Endothelial cell of umbilical vein (primary cell): ENCODE results near the gene HELZ2. TPM values are rescaled to one million over a fixed set of nuclear protein-coding genes. Genes with fewer than 3 reads are reported as not detected.

Experiments
- BruUV-seq: library from RNA; stranded (reverse); fragments of 400-500 nt; replicated peaks from 2 replicates; lab custom pipeline; 2021; lab: Mats Ljungman, UMichigan
- CTCF ChIA-PET: fragments of 300-600, 350-600 bp; sonication (Branson Sonifier 250); formaldehyde crosslinking; loops from one replicate; lab custom pipeline; 2021; ENCODE audit warnings: antibody characterized with exemption, inconsistent platforms; lab: Charles Lee
- POLR2A ChIA-PET: fragments of 300-600, 350-600 bp; sonication (Branson Sonifier 250); formaldehyde crosslinking; loops from one replicate; lab custom pipeline; 2021; ENCODE audit warnings: antibody characterized with exemption, inconsistent platforms; lab: Charles Lee
- DNase-seq: peaks from one replicate; pipeline ENCODE4 v3.0.0-alpha.2; 2011; ENCODE audit warnings: low read depth, low spot score
- FAIRE-seq: peaks from 2 replicates; lab custom pipeline; 2011; peaks lifted over from hg19 to GRCh38; lab: Jason Lieb, UNC
- H2AFZ ChIP-seq: 2 replicates; pipeline ENCODE4 v1.6.0; 2012; ENCODE audit warnings: low read depth, low read length, control low read depth, inconsistent platforms
- H3K27ac ChIP-seq: 2 replicates; pipeline ENCODE4 v1.5.1; 2011; ENCODE audit warnings: low read depth, mild to moderate bottlenecking, control low read depth, low read length, moderate library complexity; ENCODE audit not compliant: insufficient read depth
- H3K27me3 ChIP-seq, 2 experiments: 2 replicates each; pipeline versions ENCODE4 v1.6.0 to v1.6.1; 2011; ENCODE audit warnings: low read length in 2 of 2, mixed read lengths in 1 of 2; ENCODE audit not compliant: control insufficient read depth in 2 of 2, insufficient read depth in 2 of 2
- H3K36me3 ChIP-seq, 2 experiments: 2 replicates in 1 of 2; 3 replicates in 1 of 2; pipeline ENCODE4 v1.5.1; 2011; ENCODE audit warnings: low read length in 2 of 2, mild to moderate bottlenecking in 1 of 2, moderate library complexity in 1 of 2; ENCODE audit not compliant: control insufficient read depth in 2 of 2, insufficient read depth in 2 of 2; ENCODE audit errors: extremely low read depth in 1 of 2
- H3K4me1 ChIP-seq: 3 replicates; pipeline ENCODE4 v1.5.1; 2011; ENCODE audit warnings: mild to moderate bottlenecking, low read length; ENCODE audit not compliant: control insufficient read depth, insufficient read depth; ENCODE audit errors: extremely low read depth
- H3K4me2 ChIP-seq: 2 replicates; pipeline ENCODE4 v1.6.1; 2011; ENCODE audit warnings: low read length, control low read depth, mixed read lengths; ENCODE audit not compliant: insufficient read depth
- H3K4me3 ChIP-seq, 3 experiments: fragments of 200-600 bp in 1 of 3; sonication (generic), shearing (Covaris generic) in 1 of 3; replicated peaks in 1 of 3; 2 replicates each; pipeline ENCODE4 v1.5.1; 2011 to 2016; ENCODE audit warnings: control low read depth in 3 of 3, low read length in 3 of 3, mild to moderate bottlenecking in 2 of 3, inconsistent platforms in 1 of 3, low read depth in 1 of 3, moderate library complexity in 1 of 3; ENCODE audit not compliant: insufficient read depth in 1 of 3
- H3K79me2 ChIP-seq: 2 replicates; pipeline ENCODE4 v1.6.0; 2012; ENCODE audit warnings: low read length, inconsistent platforms; ENCODE audit not compliant: control insufficient read depth, insufficient read depth
- H3K9ac ChIP-seq: replicated peaks from 2 replicates; pipeline ENCODE3; 2011; ENCODE audit warnings: low read length, control low read depth; ENCODE audit not compliant: insufficient read depth; ENCODE audit errors: extremely low read depth
- H3K9me1 ChIP-seq: replicated peaks from 3 replicates; pipeline ENCODE4 v1.6.0; 2011; ENCODE audit warnings: mild to moderate bottlenecking, low read length; ENCODE audit not compliant: control insufficient read depth, insufficient read depth; ENCODE audit errors: extremely low read depth
- H3K9me3 ChIP-seq: replicated peaks from 2 replicates; pipeline ENCODE4 v1.5.1; 2012; ENCODE audit warnings: low read length, inconsistent platforms; ENCODE audit not compliant: control insufficient read depth, insufficient read depth
- H4K20me1 ChIP-seq: replicated peaks from 2 replicates; pipeline ENCODE3; 2011; ENCODE audit warnings: mild to moderate bottlenecking, low read length; ENCODE audit not compliant: control insufficient read depth, insufficient read depth; ENCODE audit errors: extremely low read depth
- EZH2 ChIP-seq: IDR thresholded peaks from 2 replicates; pipeline ENCODE4 v1.6.1; 2012; ENCODE audit warnings: borderline replicate concordance, low read depth, mild to moderate bottlenecking, moderate library complexity, low read length, inconsistent platforms; ENCODE audit not compliant: severe bottlenecking
- FOS ChIP-seq: IDR thresholded peaks from 2 replicates; pipeline ENCODE4 v1.6.1; 2011; ENCODE audit warnings: mild to moderate bottlenecking, low read length, moderate library complexity, borderline replicate concordance; ENCODE audit not compliant: insufficient read depth
- GATA2 ChIP-seq: IDR thresholded peaks from 2 replicates; pipeline ENCODE4 v1.7.0; 2011; ENCODE audit warnings: low read depth, mild to moderate bottlenecking, moderate library complexity, mixed read lengths, low read length; ENCODE audit not compliant: insufficient read length, insufficient read depth
- JUN ChIP-seq: IDR thresholded peaks from 2 replicates; pipeline ENCODE4 v1.6.1; 2011; ENCODE audit warnings: borderline replicate concordance, low read depth; ENCODE audit not compliant: insufficient read length, insufficient read depth
- MAX ChIP-seq: IDR thresholded peaks from 2 replicates; pipeline ENCODE4 v1.6.1; 2011; ENCODE audit not compliant: insufficient read depth, insufficient read length
- MYC ChIP-seq: IDR thresholded peaks from one replicate; pipeline ENCODE4 v1.6.1; 2011; ENCODE audit warnings: mild to moderate bottlenecking, low read depth, low read length
- POLR2A ChIP-seq: IDR thresholded peaks from 2 replicates; pipeline ENCODE4 v1.6.1; 2012; ENCODE audit warnings: low read depth, mild to moderate bottlenecking, control low read depth, low read length
- POLR2AphosphoS5 ChIP-seq: IDR thresholded peaks from 2 replicates; pipeline ENCODE4 v1.6.1; 2012; ENCODE audit warnings: low read depth, mild to moderate bottlenecking, control low read depth, low read length, moderate library complexity; ENCODE audit not compliant: insufficient read depth
- dilution Hi-C: fragments of 300-500 bp; cut with MboI; formaldehyde crosslinking; loops from one replicate; pipeline ENCODE4 v1.15.0; 2019; ENCODE audit warnings: low sequenced_read_pairs; ENCODE audit not compliant: extremely low pct_ligation_motif_present
- intact Hi-C: fragments of 100-400 bp; cut with micrococcal nuclease; formaldehyde crosslinking; loops from one replicate; pipeline ENCODE4 v1.10.0; 2022
- polyA plus RNA-seq, 4 experiments: library from polyadenylated mRNA; depleted of rRNA in 3 of 4; stranded (reverse) in 3 of 4; unstranded in 1 of 4; fragments of >200 nt; gene quantifications; 2 replicates each; pipeline versions ENCODE4 v1.2.1 to v1.2.3, GENCODE V29; 2011 to 2012; ENCODE audit warnings: missing spikeins in 1 of 4
- total RNA-seq: library from RNA; stranded (reverse); gene quantifications from 2 replicates; pipeline ENCODE4 v1.2.3, GENCODE V29; 2021
- TF ChIP-seq, protein P1 (sequence below), 2 donors: IDR thresholded peaks; 1 replicate in 1 of 2; 2 replicates in 1 of 2; pipeline ENCODE4 v1.5.1; 2011; ENCODE audit warnings: low read length in 2 of 2, mild to moderate bottlenecking in 2 of 2, moderate library complexity in 2 of 2, control low read depth in 1 of 2, inconsistent platforms in 1 of 2, low read depth in 1 of 2; ENCODE audit not compliant: insufficient read depth in 1 of 2; ENCODE audit errors: extremely low read depth in 1 of 2

Gene HELZ2
- total and polyA plus RNA-seq, 2 donors (not counting 3 experiments of a cell fraction or from before 2014, with no cell fraction given) = 10.6 to 33.2 TPM

- no peaks in the 10 kb centered on the region for H3K79me2 ChIP-seq
- FAIRE-seq = no peak
- H3K4me1 ChIP-seq = no peaks in the 10 kb centered on the region
- ChIA-PET POLR2A (no interaction called here), CTCF (no interaction called here)
- intact Hi-C loops = loop anchor here (10.0 kb wide), 1 partner anchor 425 kb away; no protein-coding TSS in a partner anchor
- no peaks in the 10 kb centered on the region for H3K27me3 ChIP-seq
- no peak for DNase-seq
- H3K9ac ChIP-seq = no peak overlapping the region
- no peak for TF ChIP-seq MAX
- no peak for TF ChIP-seq POLR2A
- no peak for TF ChIP-seq EZH2
- no peak for TF ChIP-seq FOS
- TF ChIP-seq GATA2 = no peak
- no peak for TF ChIP-seq MYC
- no peak for TF ChIP-seq JUN
- TF ChIP-seq, protein P1, sequence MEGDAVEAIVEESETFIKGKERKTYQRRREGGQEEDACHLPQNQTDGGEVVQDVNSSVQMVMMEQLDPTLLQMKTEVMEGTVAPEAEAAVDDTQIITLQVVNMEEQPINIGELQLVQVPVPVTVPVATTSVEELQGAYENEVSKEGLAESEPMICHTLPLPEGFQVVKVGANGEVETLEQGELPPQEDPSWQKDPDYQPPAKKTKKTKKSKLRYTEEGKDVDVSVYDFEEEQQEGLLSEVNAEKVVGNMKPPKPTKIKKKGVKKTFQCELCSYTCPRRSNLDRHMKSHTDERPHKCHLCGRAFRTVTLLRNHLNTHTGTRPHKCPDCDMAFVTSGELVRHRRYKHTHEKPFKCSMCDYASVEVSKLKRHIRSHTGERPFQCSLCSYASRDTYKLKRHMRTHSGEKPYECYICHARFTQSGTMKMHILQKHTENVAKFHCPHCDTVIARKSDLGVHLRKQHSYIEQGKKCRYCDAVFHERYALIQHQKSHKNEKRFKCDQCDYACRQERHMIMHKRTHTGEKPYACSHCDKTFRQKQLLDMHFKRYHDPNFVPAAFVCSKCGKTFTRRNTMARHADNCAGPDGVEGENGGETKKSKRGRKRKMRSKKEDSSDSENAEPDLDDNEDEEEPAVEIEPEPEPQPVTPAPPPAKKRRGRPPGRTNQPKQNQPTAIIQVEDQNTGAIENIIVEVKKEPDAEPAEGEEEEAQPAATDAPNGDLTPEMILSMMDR (IDR thresholded peaks at IDR 0.05; ENCODE audit: extremely low read depth in 1 of 2, insufficient read depth in 1 of 2, low read depth in 1 of 2, low read length in 2 of 2) = no peak
- no peak for TF ChIP-seq POLR2AphosphoS5
- no TSS peak for BruUV-seq
- dilution Hi-C loops = no loop called here
- H3K4me3 ChIP-seq = no peak overlapping the region
- H3K9me3 ChIP-seq = no peaks in the 10 kb centered on the region
- H2AFZ ChIP-seq = no peak overlapping the region
- no peak overlapping the region for H3K4me2 ChIP-seq
- no peaks in the 10 kb centered on the region for H4K20me1 ChIP-seq
- no peak overlapping the region for H3K27ac ChIP-seq
- no peaks in the 10 kb centered on the region for H3K9me1 ChIP-seq
- H3K36me3 ChIP-seq = peaks cover 0 to 36% of the 10 kb centered on the region in 2 experiments
These were observed 15.5 kb upstream of the HELZ2 start for GRCh38 chr20:63589261-63590217.
